ENCODE results near the gene PCDHGA1. TPM values are rescaled to one million over a fixed set of nuclear protein-coding genes. Genes with fewer than 3 reads are reported as not detected.
"Not testable (repeated sequence)": the region's sequence is repeated elsewhere in the genome, so short reads cannot be mapped to it uniquely, and the experiment has no call there.

PCDHGA1 gene
- total RNA-seq, 2 donors from 2014 or later: 0.11 TPM; not detected in 1

GRCh38 chr5:141412854-141413539 lies 82.7 kb downstream of the PCDHGA1 start, which contains the start of gene PCDHGA10:
Gene PCDHGA10, plus strand, starts transcription at chr5:141412987. Its CDS starts 189 bp downstream, at chr5:141413176.
- peaks cover 52 to 59% of the 10 kb centered on the region in 2 donors for H3K36me3 Mint-ChIP-seq
- H3K27ac Mint-ChIP-seq: no peak within 1 kb of the TSS
- ATAC-seq (peak; percentile 66 to 76), DNase-seq (ENCODE audit: low spot score in 2 of 2) (no peak)
- peaks cover 17 to 29% of the 10 kb centered on the region in 2 donors for H3K9me3 Mint-ChIP-seq

- peaks cover 52 to 60% of the 10 kb centered on the region in 2 donors for H3K36me3 Mint-ChIP-seq
- ATAC-seq: no peak
- peaks cover 15 to 32% of the 10 kb centered on the region in 2 donors for H3K9me3 Mint-ChIP-seq
- no peak overlapping the region for H3K27ac Mint-ChIP-seq
- DNase-seq (ENCODE audit: low spot score in 2 of 2): no peak
Measured at GRCh38 chr5:141413540-141414069, 83.3 kb downstream of the PCDHGA1 start.

DNA sequence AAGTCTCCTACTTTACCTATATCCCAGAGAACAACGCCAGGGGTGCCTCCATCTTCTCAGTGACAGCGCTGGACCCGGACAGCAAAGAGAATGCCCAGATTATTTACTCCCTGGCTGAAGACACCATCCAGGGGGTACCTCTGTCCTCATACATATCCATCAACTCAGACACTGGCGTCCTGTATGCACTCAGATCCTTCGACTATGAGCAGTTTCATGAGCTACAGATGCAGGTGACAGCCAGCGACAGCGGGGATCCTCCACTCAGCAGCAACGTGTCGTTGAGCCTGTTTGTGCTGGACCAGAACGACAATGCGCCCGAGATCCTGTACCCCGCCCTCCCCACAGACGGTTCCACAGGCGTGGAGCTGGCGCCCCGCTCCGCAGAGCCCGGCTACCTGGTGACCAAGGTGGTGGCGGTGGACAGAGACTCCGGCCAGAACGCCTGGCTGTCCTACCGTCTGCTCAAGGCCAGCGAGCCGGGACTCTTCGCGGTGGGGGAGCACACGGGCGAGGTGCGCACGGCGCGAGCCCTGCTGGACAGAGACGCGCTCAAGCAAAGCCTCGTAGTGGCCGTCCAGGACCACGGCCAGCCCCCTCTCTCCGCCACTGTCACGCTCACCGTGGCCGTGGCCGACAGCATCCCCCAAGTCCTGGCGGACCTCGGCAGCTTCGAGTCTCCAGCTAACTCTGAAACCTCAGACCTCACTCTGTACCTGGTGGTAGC lies 84.4 kb downstream of the PCDHGA1 start:
- DNase-seq (ENCODE audit: low spot score in 2 of 2); H3K27ac Mint-ChIP-seq; ATAC-seq: not testable (repeated sequence)
- H3K9me3 Mint-ChIP-seq: peaks cover 12 to 28% of the 10 kb centered on the region in 2 donors
- peaks cover 53 to 60% of the 10 kb centered on the region in 2 donors for H3K36me3 Mint-ChIP-seq

DNA sequence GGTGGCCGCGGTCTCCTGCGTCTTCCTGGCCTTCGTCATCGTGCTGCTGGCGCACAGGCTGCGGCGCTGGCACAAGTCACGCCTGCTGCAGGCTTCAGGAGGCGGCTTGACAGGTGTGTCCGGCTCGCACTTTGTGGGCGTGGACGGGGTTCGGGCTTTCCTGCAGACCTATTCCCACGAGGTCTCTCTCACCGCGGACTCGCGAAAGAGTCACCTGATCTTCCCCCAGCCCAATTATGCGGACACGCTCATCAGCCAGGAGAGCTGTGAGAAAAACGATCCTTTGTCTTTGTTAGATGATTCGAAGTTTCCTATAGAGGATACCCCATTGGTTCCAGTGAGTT lies 84.9 kb downstream of the PCDHGA1 start:
- not testable (repeated sequence) for H3K27ac Mint-ChIP-seq; DNase-seq (ENCODE audit: low spot score in 2 of 2); ATAC-seq
- Mint-ChIP-seq H3K9me3 (peaks cover 9 to 23% of the 10 kb centered on the region in 2 donors), H3K36me3 (peaks cover 48 to 59% of the 10 kb centered on the region in 2 donors)

GRCh38 chr5:141417494-141418172 lies 87.3 kb downstream of the PCDHGA1 start, which contains the start of gene PCDHGB7:
Gene PCDHGB7, plus strand, starts transcription at chr5:141417677. Its CDS starts 183 bp downstream, at chr5:141417860.
- H3K9me3 Mint-ChIP-seq: peaks cover 20 to 32% of the 10 kb centered on the region in 2 donors
- ATAC-seq (peak; percentile 80 to 81), DNase-seq (ENCODE audit: low spot score in 2 of 2) (peak in 1 of 2 donors; percentile 60)
- peak within 1 kb of the TSS in 1 of 2 donors; percentile 77 for H3K27ac Mint-ChIP-seq
- H3K36me3 Mint-ChIP-seq: peaks cover 67 to 75% of the 10 kb centered on the region in 2 donors

GRCh38 chr5:141419074-141419880 lies 89.0 kb downstream of the PCDHGA1 start:
- peaks cover 65 to 68% of the 10 kb centered on the region in 2 donors for H3K36me3 Mint-ChIP-seq
- no peak for ATAC-seq
- DNase-seq (ENCODE audit: low spot score in 2 of 2): no peak
- peak overlapping the region in 1 of 2 donors; percentile 57 for H3K27ac Mint-ChIP-seq
- H3K9me3 Mint-ChIP-seq: peaks cover 25 to 40% of the 10 kb centered on the region in 2 donors

- Mint-ChIP-seq H3K36me3 (peaks cover 52 to 65% of the 10 kb centered on the region in 2 donors), H3K9me3 (peaks cover 25 to 32% of the 10 kb centered on the region in 2 donors), H3K27ac (peak within 1 kb of the TSS in 1 of 2 donors; percentile 77)
- ATAC-seq: peak; percentile 45 to 56
- DNase-seq (ENCODE audit: low spot score in 2 of 2): peak in 1 of 2 donors; percentile 71
Measured at GRCh38 chr5:141420855-141421488, 90.7 kb downstream of the PCDHGA1 start, which contains the start of gene PCDHGA11. Gene PCDHGA11, plus strand, starts transcription at chr5:141421051. Its CDS starts 177 bp downstream, at chr5:141421228.

DNA sequence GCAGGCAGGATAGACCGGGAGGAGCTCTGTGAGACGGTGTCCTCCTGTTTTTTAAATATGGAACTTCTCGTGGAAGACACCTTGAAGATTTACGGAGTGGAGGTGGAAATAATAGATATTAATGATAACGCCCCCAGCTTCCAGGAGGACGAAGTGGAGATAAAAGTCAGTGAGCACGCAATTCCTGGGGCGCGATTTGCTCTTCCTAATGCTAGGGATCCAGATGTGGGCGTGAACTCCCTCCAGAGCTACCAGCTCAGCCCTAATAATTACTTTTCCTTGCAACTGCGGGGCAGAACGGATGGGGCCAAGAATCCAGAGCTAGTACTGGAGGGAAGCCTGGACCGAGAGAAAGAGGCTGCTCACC lies 91.2 kb downstream of the PCDHGA1 start:
- DNase-seq (ENCODE audit: low spot score in 2 of 2) (no peak), ATAC-seq (no peak)
- peak overlapping the region in 1 of 2 donors; percentile 36 for H3K27ac Mint-ChIP-seq
- H3K9me3 Mint-ChIP-seq: peaks cover 25 to 33% of the 10 kb centered on the region in 2 donors
- H3K36me3 Mint-ChIP-seq: peaks cover 52 to 70% of the 10 kb centered on the region in 2 donors

DNA sequence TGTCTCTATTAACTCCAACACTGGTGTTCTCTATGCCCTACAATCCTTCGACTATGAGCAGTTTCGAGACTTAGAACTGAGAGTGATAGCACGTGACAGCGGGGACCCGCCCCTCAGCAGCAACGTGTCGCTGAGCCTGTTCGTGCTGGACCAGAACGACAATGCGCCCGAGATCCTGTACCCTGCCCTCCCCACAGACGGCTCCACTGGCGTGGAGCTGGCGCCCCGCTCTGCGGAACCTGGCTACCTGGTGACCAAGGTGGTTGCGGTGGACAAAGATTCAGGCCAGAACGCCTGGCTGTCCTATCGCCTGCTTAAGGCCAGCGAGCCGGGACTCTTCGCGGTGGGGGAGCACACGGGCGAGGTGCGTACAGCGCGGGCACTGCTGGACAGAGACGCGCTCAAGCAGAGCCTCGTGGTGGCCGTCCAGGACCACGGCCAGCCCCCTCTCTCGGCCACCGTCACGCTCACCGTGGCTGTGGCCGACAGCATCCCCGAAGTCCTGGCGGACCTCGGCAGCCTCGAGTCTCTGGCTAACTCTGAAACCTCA lies 92.5 kb downstream of the PCDHGA1 start:
- Mint-ChIP-seq H3K27ac (no peak overlapping the region), H3K36me3 (peaks cover 50 to 75% of the 10 kb centered on the region in 2 donors), H3K9me3 (peaks cover 29 to 37% of the 10 kb centered on the region in 2 donors)
- ATAC-seq (no peak), DNase-seq (ENCODE audit: low spot score in 2 of 2) (no peak)

GRCh38 chr5:141427783-141428426 lies 97.6 kb downstream of the PCDHGA1 start:
- no peak for ATAC-seq
- H3K36me3 Mint-ChIP-seq: peaks cover 41 to 68% of the 10 kb centered on the region in 2 donors
- DNase-seq (ENCODE audit: low spot score in 2 of 2): no peak
- H3K9me3 Mint-ChIP-seq: peaks cover 34 to 35% of the 10 kb centered on the region in 2 donors
- H3K27ac Mint-ChIP-seq: peak overlapping the region in 1 of 2 donors; percentile 50

DNA sequence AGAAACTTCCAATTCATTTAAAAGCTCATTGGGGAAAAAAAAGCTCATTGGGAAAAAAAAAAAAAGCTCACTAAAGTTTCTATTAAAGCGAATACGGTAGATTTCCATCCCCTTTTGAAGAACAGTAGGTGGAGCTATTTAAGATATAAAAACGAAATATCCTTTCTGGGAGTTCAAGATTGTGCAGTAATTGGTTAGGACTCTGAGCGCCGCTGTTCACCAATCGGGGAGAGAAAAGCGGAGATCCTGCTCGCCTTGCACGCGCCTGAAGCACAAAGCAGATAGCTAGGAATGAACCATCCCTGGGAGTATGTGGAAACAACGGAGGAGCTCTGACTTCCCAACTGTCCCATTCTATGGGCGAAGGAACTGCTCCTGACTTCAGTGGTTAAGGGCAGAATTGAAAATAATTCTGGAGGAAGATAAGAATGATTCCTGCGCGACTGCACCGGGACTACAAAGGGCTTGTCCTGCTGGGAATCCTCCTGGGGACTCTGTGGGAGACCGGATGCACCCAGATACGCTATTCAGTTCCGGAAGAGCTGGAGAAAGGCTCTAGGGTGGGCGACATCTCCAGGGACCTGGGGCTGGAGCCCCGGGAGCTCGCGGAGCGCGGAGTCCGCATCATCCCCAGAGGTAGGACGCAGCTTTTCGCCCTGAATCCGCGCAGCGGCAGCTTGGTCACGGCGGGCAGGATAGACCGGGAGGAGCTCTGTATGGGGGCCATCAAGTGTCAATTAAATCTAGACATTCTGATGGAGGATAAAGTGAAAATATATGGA lies 100.2 kb downstream of the PCDHGA1 start, which contains the start of gene PCDHGA12:
Gene PCDHGA12 (plus strand): TSS at position 176 of the 782 bp plus-strand sequence. CDS start 253 bp downstream, at position 429.
- Mint-ChIP-seq H3K9me3 (peaks cover 26 to 35% of the 10 kb centered on the region in 2 donors), H3K27ac (peak within 1 kb of the TSS in 1 of 2 donors; percentile 81), H3K36me3 (peaks cover 36 to 66% of the 10 kb centered on the region in 2 donors)
- ATAC-seq: peak; percentile 48 to 80
- no peak for DNase-seq (ENCODE audit: low spot score in 2 of 2)

DNA sequence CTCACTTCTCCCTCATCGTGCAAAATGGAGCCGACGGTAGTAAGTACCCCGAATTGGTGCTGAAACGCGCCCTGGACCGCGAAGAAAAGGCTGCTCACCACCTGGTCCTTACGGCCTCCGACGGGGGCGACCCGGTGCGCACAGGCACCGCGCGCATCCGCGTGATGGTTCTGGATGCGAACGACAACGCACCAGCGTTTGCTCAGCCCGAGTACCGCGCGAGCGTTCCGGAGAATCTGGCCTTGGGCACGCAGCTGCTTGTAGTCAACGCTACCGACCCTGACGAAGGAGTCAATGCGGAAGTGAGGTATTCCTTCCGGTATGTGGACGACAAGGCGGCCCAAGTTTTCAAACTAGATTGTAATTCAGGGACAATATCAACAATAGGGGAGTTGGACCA lies 101.0 kb downstream of the PCDHGA1 start:
- peaks cover 26 to 35% of the 10 kb centered on the region in 2 donors for H3K9me3 Mint-ChIP-seq
- peaks cover 36 to 58% of the 10 kb centered on the region in 2 donors for H3K36me3 Mint-ChIP-seq
- H3K27ac Mint-ChIP-seq: no peak overlapping the region
- ATAC-seq (peak in 1 of 2 donors; percentile 37), DNase-seq (ENCODE audit: low spot score in 2 of 2) (no peak)

DNA sequence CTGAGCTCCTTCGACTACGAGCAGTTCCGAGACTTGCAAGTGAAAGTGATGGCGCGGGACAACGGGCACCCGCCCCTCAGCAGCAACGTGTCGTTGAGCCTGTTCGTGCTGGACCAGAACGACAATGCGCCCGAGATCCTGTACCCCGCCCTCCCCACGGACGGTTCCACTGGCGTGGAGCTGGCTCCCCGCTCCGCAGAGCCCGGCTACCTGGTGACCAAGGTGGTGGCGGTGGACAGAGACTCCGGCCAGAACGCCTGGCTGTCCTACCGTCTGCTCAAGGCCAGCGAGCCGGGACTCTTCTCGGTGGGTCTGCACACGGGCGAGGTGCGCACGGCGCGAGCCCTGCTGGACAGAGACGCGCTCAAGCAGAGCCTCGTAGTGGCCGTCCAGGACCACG lies 102.0 kb downstream of the PCDHGA1 start:
- not testable (repeated sequence) for ATAC-seq; H3K27ac Mint-ChIP-seq; DNase-seq (ENCODE audit: low spot score in 2 of 2)
- peaks cover 20 to 31% of the 10 kb centered on the region in 2 donors for H3K9me3 Mint-ChIP-seq
- peaks cover 36 to 51% of the 10 kb centered on the region in 2 donors for H3K36me3 Mint-ChIP-seq
